Panc1 (cell line): ENCODE data around the gene NOP14.

Experiments
- POLR2AphosphoS5 ChIP-seq: IDR thresholded peaks from 2 replicates; pipeline ENCODE4 v1.6.1; 2012; ENCODE audit warnings: mild to moderate bottlenecking, low read depth, low read length, moderate library complexity
- REST ChIP-seq, 2 experiments: IDR thresholded peaks; 2 replicates each; pipeline ENCODE4 v1.6.1; 2011 to 2012; ENCODE audit warnings: low read depth in 2 of 2, control low read depth in 1 of 2, low read length in 1 of 2, mild to moderate bottlenecking in 1 of 2, moderate library complexity in 1 of 2; ENCODE audit not compliant: insufficient read depth in 1 of 2
- SIN3A ChIP-seq: IDR thresholded peaks from 2 replicates; pipeline ENCODE4 v1.6.1; 2012; ENCODE audit warnings: low read depth, mild to moderate bottlenecking, low read length, moderate library complexity, borderline replicate concordance; ENCODE audit not compliant: insufficient read depth
- TF ChIP-seq, protein P1 (sequence below): fragments of 450-650 bp; IDR thresholded peaks from 2 replicates; pipeline ENCODE4 v1.5.1; 2017; ENCODE audit warnings: mild to moderate bottlenecking

- TF ChIP-seq, protein P1, sequence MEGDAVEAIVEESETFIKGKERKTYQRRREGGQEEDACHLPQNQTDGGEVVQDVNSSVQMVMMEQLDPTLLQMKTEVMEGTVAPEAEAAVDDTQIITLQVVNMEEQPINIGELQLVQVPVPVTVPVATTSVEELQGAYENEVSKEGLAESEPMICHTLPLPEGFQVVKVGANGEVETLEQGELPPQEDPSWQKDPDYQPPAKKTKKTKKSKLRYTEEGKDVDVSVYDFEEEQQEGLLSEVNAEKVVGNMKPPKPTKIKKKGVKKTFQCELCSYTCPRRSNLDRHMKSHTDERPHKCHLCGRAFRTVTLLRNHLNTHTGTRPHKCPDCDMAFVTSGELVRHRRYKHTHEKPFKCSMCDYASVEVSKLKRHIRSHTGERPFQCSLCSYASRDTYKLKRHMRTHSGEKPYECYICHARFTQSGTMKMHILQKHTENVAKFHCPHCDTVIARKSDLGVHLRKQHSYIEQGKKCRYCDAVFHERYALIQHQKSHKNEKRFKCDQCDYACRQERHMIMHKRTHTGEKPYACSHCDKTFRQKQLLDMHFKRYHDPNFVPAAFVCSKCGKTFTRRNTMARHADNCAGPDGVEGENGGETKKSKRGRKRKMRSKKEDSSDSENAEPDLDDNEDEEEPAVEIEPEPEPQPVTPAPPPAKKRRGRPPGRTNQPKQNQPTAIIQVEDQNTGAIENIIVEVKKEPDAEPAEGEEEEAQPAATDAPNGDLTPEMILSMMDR, result no peak
- TF ChIP-seq REST (IDR thresholded peaks at IDR 0.05; ENCODE audit: insufficient read depth in 1 of 2, low read depth in 2 of 2, low read length in 1 of 2) (no peak), POLR2AphosphoS5 (no peak), SIN3A (no peak)
Observed at GRCh38 chr4:2923141-2923551, 40.1 kb downstream of the NOP14 start.
